Smooth muscle cell (in vitro differentiated cells): ENCODE data around the gene SLC25A48. TPM values are rescaled to one million over a fixed set of nuclear protein-coding genes. Genes with fewer than 3 reads are reported as not detected.

Experiments
- DNase-seq: peaks from one replicate; lab custom pipeline; 2025; ENCODE audit not compliant: unreplicated experiment; lab: John Stamatoyannopoulos, UW
- H2AFZ ChIP-seq: fragments of 200-600 bp; sonication (generic); 2 replicates; pipeline ENCODE4 v1.6.0; 2016; ENCODE audit warnings: antibody characterized with exemption, low read depth, mild to moderate bottlenecking
- H3F3A ChIP-seq: fragments of 200-600 bp; sonication (generic); 2 replicates; pipeline ENCODE4 v1.6.0; 2017; ENCODE audit warnings: antibody characterized with exemption, low read depth
- H3K27ac ChIP-seq: fragments of 200-600 bp; sonication (generic); 2 replicates; pipeline ENCODE4 v1.5.1; 2016; ENCODE audit warnings: low read depth, mild to moderate bottlenecking
- H3K27me3 ChIP-seq: fragments of 200-600 bp; sonication (generic); 2 replicates; pipeline ENCODE4 v1.6.1; 2016; ENCODE audit warnings: low read depth, mild to moderate bottlenecking
- H3K36me3 ChIP-seq: fragments of 200-600 bp; sonication (generic); 2 replicates; pipeline ENCODE4 v1.5.1; 2016; ENCODE audit warnings: low read depth
- H3K4me1 ChIP-seq: fragments of 200-600 bp; sonication (generic); 2 replicates; pipeline ENCODE4 v1.5.1; 2016; ENCODE audit warnings: low read depth
- H3K4me2 ChIP-seq: fragments of 200-600 bp; sonication (generic); 2 replicates; pipeline ENCODE4 v1.6.0; 2016; ENCODE audit warnings: mild to moderate bottlenecking
- H3K4me3 ChIP-seq: fragments of 200-600 bp; sonication (generic); 2 replicates; pipeline ENCODE4 v1.5.1; 2016; ENCODE audit warnings: mild to moderate bottlenecking
- H3K79me2 ChIP-seq: fragments of 200-600 bp; sonication (generic); 2 replicates; pipeline ENCODE4 v1.6.0; 2016; ENCODE audit warnings: low read depth, mild to moderate bottlenecking
- H3K9ac ChIP-seq: fragments of 200-600 bp; sonication (generic); 2 replicates; pipeline ENCODE4 v1.6.0; 2016; ENCODE audit warnings: low read depth
- H3K9me3 ChIP-seq: fragments of 200-600 bp; sonication (generic); replicated peaks from 2 replicates; pipeline ENCODE4 v1.5.1; 2016; ENCODE audit warnings: low read depth
- H4K20me1 ChIP-seq: fragments of 200-600 bp; sonication (generic); 2 replicates; pipeline ENCODE4 v1.6.0; 2016; ENCODE audit warnings: low read depth
- WGBS: methylation state at CpG from one replicate; pipeline ENCODE4 v1.1.7; 2016; ENCODE audit warnings: low lambda C conversion rate; 5-methylcytosine and 5-hydroxymethylcytosine counted together
- polyA plus RNA-seq: library from polyadenylated mRNA; unstranded; fragments of >200 nt; fragmentation: Nextera tagmentation; extraction: Ambion mirVana; gene quantifications from 2 replicates; pipeline ENCODE4 v1.2.1, GENCODE V29; 2016
- total RNA-seq: library from RNA; depleted of rRNA; stranded (reverse); fragments of >200 nt; gene quantifications from 2 replicates; pipeline ENCODE4 v1.2.3, GENCODE V29; 2014
- TF ChIP-seq, protein P1 (sequence below): fragments of 200-600 bp; sonication (generic); IDR thresholded peaks from 2 replicates; pipeline ENCODE4 v1.5.1; 2017; ENCODE audit warnings: borderline replicate concordance, mild to moderate bottlenecking, antibody characterized with exemption; ENCODE audit not compliant: insufficient read depth, poor library complexity, severe bottlenecking

Gene SLC25A48
- total and polyA plus RNA-seq, 2 experiments from 2014 or later, result 0.85 to 4.0 TPM

DNA sequence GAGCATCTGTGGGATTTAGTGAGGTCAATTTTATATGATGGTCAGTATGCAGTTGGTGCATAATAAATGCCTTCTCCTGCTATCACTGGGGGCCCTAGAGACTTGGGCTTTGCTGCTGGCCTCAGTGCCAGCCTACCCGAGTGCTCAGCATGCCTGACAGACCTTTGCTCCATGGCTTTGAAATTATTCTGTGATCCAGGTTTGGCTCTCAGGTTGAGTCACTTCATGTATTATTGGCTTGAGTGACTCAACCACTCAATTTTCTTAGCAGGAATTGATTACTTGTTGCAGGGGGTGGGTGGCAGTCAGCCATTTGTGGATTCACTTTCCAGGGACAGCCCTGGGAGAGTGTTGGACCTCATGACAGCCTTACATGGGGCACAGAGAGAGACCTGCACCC lies 13.5 kb downstream of the SLC25A48 start:
- H3K36me3 ChIP-seq, result no peaks in the 10 kb centered on the region
- no peaks in the 10 kb centered on the region for H3K9me3 ChIP-seq
- H2AFZ ChIP-seq, result no peak overlapping the region
- TF ChIP-seq, protein P1, sequence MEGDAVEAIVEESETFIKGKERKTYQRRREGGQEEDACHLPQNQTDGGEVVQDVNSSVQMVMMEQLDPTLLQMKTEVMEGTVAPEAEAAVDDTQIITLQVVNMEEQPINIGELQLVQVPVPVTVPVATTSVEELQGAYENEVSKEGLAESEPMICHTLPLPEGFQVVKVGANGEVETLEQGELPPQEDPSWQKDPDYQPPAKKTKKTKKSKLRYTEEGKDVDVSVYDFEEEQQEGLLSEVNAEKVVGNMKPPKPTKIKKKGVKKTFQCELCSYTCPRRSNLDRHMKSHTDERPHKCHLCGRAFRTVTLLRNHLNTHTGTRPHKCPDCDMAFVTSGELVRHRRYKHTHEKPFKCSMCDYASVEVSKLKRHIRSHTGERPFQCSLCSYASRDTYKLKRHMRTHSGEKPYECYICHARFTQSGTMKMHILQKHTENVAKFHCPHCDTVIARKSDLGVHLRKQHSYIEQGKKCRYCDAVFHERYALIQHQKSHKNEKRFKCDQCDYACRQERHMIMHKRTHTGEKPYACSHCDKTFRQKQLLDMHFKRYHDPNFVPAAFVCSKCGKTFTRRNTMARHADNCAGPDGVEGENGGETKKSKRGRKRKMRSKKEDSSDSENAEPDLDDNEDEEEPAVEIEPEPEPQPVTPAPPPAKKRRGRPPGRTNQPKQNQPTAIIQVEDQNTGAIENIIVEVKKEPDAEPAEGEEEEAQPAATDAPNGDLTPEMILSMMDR, result no peak
- H3K9ac ChIP-seq, result no peak overlapping the region
- no peaks in the 10 kb centered on the region for H3K4me1 ChIP-seq
- H3K4me3 ChIP-seq, result no peak overlapping the region
- no peaks in the 10 kb centered on the region for H3K79me2 ChIP-seq
- no peaks in the 10 kb centered on the region for H4K20me1 ChIP-seq
- peaks cover 7% of the 10 kb centered on the region for H3K27me3 ChIP-seq
- H3K27ac ChIP-seq, result no peak overlapping the region
- H3F3A ChIP-seq, result no peaks in the 10 kb centered on the region
- no peak for DNase-seq
- H3K4me2 ChIP-seq, result no peak overlapping the region
- 94% methylated on average over 1 of the region's 1 CpG for WGBS

DNA sequence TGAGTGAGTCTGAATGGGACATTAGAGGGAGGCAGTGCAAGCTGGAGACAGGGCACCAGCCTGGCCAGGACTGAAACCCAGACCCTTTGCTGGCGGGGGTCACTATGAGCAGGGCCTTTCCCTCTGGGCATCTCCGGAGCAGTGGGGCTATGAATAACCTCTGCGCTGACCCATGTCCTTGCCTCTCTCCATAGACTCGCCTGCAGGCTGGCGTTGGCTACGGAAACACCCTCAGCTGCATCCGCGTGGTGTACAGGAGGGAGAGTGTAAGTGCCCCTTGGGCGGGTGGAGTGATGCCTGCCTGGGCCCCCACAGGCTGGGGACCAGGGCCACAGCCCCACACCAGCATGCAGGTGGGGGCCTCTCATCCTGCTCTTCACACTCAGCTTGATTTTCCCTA lies 15.8 kb downstream of the SLC25A48 start:
- no peaks in the 10 kb centered on the region for H4K20me1 ChIP-seq
- H3K27ac ChIP-seq, result no peak overlapping the region
- no peaks in the 10 kb centered on the region for H3F3A ChIP-seq
- H2AFZ ChIP-seq, result no peak overlapping the region
- WGBS, result 98% methylated on average over 9 of the region's 9 CpGs
- no peak overlapping the region for H3K9ac ChIP-seq
- peaks cover 10% of the 10 kb centered on the region for H3K9me3 ChIP-seq
- no peaks in the 10 kb centered on the region for H3K79me2 ChIP-seq
- no peaks in the 10 kb centered on the region for H3K27me3 ChIP-seq
- no peak overlapping the region for H3K4me2 ChIP-seq
- H3K4me3 ChIP-seq, result no peak overlapping the region
- H3K4me1 ChIP-seq, result no peaks in the 10 kb centered on the region
- H3K36me3 ChIP-seq, result no peaks in the 10 kb centered on the region
- DNase-seq, result no peak
- TF ChIP-seq, protein P1, result no peak

DNA sequence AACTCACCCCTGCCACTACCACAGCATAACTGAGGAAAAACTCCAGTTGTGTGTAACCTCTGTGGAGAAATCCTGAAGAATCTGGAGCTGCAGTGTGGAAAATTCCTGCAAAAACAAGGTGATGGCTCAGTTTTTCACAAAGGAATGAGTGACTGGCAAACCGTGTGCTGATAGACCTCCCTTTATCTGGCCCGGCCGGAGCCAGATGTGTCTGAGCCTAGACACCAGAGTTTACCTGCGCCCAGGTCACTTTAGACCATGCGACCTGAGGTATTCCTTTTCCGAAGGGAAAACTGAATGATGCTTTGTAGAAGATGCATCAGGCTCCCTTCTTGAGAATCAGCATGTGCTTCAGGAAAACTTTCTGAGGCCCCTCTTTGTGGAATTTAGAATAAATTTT lies 16.2 kb downstream of the SLC25A48 start:
- Histone ChIP-seq H3K4me2 (no peak overlapping the region), H4K20me1 (no peaks in the 10 kb centered on the region), H3K27ac (no peak overlapping the region), H2AFZ (no peak overlapping the region), H3F3A (no peaks in the 10 kb centered on the region), H3K27me3 (no peaks in the 10 kb centered on the region), H3K36me3 (no peaks in the 10 kb centered on the region), H3K9me3 (peaks cover 10% of the 10 kb centered on the region), H3K79me2 (no peaks in the 10 kb centered on the region), H3K4me3 (no peak overlapping the region), H3K4me1 (no peaks in the 10 kb centered on the region), H3K9ac (no peak overlapping the region)
- WGBS, result 92% methylated on average over 6 of the region's 6 CpGs
- TF ChIP-seq, protein P1, result no peak
- DNase-seq, result no peak

DNA sequence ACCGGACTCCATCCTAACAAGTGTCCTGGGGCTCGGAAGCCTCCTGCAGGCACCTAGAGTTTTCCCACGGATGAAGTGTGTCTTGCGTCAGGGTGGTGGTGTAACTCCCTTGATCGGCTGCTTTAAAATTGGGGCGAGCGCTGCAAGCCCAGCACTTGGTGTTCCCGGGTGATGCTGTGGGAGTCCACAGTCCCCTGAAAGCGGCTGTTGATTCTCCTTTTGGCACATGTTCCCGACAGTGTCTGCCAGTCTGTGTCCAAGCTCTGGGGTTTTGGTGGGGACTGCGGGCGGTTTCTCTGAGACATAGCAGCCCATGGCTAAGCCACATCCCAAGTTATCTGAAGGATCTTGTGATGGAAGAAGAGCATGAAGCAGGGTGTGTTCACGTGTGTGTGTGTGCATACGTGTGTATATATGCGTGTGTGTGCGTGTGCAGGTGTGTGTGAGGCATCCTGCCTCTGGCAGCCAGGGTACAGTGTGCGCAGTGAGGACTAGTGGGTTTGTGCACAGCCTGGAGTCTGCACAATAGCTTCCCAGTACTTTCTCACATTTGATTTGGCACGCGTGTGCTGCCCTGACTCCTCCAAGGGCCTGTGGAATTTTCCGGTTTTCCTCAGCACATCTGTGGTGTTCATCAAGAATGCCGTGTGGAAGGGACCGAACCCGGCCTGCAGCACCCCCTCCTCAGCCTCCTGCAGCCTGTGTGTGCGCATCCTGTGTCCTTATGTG lies 16.9 kb downstream of the SLC25A48 start:
- H3K4me3 ChIP-seq, result no peak overlapping the region
- H3F3A ChIP-seq, result no peaks in the 10 kb centered on the region
- H3K9me3 ChIP-seq, result peaks cover 10% of the 10 kb centered on the region
- no peak overlapping the region for H3K27ac ChIP-seq
- H3K4me1 ChIP-seq, result no peaks in the 10 kb centered on the region
- no peaks in the 10 kb centered on the region for H3K79me2 ChIP-seq
- WGBS, result 91% methylated on average over 24 of the region's 24 CpGs
- no peak overlapping the region for H2AFZ ChIP-seq
- no peak overlapping the region for H3K9ac ChIP-seq
- no peak for DNase-seq
- H3K36me3 ChIP-seq, result no peaks in the 10 kb centered on the region
- TF ChIP-seq, protein P1, result no peak
- H4K20me1 ChIP-seq, result no peaks in the 10 kb centered on the region
- H3K4me2 ChIP-seq, result no peak overlapping the region
- no peaks in the 10 kb centered on the region for H3K27me3 ChIP-seq
